ENCODE results near the gene CMTM3.

Gene CMTM3

GRCh38 chr16:66637806-66638205, 33.3 kb downstream of the CMTM3 start:
- DNase-seq = no peak

GRCh38 chr16:66639091-66639885, 34.8 kb downstream of the CMTM3 start:
- peak; percentile 71 for DNase-seq

- DNase-seq = no peak
Measured at GRCh38 chr16:66640724-66641314, 36.3 kb downstream of the CMTM3 start.

GRCh38 chr16:66641387-66641786, 36.9 kb downstream of the CMTM3 start:
- no peak for DNase-seq

GRCh38 chr16:66647866-66648265, 43.4 kb downstream of the CMTM3 start:
- no peak for DNase-seq

GRCh38 chr16:66649167-66649566, 44.7 kb downstream of the CMTM3 start:
- DNase-seq = no peak

- no peak for DNase-seq
Measured at GRCh38 chr16:66649636-66650205, 45.2 kb downstream of the CMTM3 start.

- DNase-seq = peak; percentile 82
Measured at GRCh38 chr16:66650707-66651473, 46.4 kb downstream of the CMTM3 start.

- no peak for DNase-seq
Measured at GRCh38 chr16:66651474-66651765, 46.9 kb downstream of the CMTM3 start.

GRCh38 chr16:66651965-66652364, 47.5 kb downstream of the CMTM3 start:
- DNase-seq = no peak

- no peak for DNase-seq
Measured at GRCh38 chr16:66652661-66653360, 48.3 kb downstream of the CMTM3 start.

- no peak for DNase-seq
Measured at GRCh38 chr16:66653581-66654350, 49.3 kb downstream of the CMTM3 start.

GRCh38 chr16:66656547-66656946, 52.0 kb downstream of the CMTM3 start:
- peak; percentile 30 for DNase-seq

- DNase-seq = no peak
Measured at GRCh38 chr16:66658143-66658859, 53.8 kb downstream of the CMTM3 start.

GRCh38 chr16:66658860-66659190, 54.3 kb downstream of the CMTM3 start:
- DNase-seq = no peak

- peak; percentile 95 for DNase-seq
Measured at GRCh38 chr16:66660422-66661209, 56.1 kb downstream of the CMTM3 start.

- peak; percentile 86 for DNase-seq
Measured at GRCh38 chr16:66661210-66661560, 56.7 kb downstream of the CMTM3 start.

- peak; percentile 51 for DNase-seq
Measured at GRCh38 chr16:66661671-66662346, 57.3 kb downstream of the CMTM3 start.

GRCh38 chr16:66662445-66663194, 58.1 kb downstream of the CMTM3 start:
- DNase-seq = no peak

Measured in kidney glomerular epithelial cell (primary cell).